ENCODE data around the gene CENPM. TPM values are rescaled to one million over a fixed set of nuclear protein-coding genes. Genes with fewer than 3 reads are reported as not detected.

CENPM gene, protein sequence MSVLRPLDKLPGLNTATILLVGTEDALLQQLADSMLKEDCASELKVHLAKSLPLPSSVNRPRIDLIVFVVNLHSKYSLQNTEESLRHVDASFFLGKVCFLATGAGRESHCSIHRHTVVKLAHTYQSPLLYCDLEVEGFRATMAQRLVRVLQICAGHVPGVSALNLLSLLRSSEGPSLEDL
- 5.6 TPM for polyA plus RNA-seq (2013, experiment 1 of 2)
- 6.6 TPM for polyA plus RNA-seq (2013, experiment 2 of 2)

- Histone ChIP-seq H4K91ac (ENCODE audit: low read length) (peak within 1 kb of the TSS; percentile 39), H3K18ac (ENCODE audit: low read depth in 1 of 2, low read length in 2 of 2) (peak within 1 kb of the TSS in 1 of 2 experiments; percentile 42), H3K9ac (ENCODE audit: low read length) (peak within 1 kb of the TSS; percentile 80), H3K14ac (ENCODE audit: low read length in 2 of 2) (no peak within 1 kb of the TSS), H3K4me3 (ENCODE audit: insufficient read depth in 1 of 2, low read depth in 1 of 2, low read length in 2 of 2) (peak within 1 kb of the TSS; percentile 87 to 95), H3K4me1 (ENCODE audit: control insufficient read depth, insufficient read depth, low read depth, low read length) (peaks cover 15% of the 10 kb centered on the region), H2BK120ac (ENCODE audit: low read depth, low read length) (no peak within 1 kb of the TSS), H2AFZ (ENCODE audit: low read depth, low read length) (peak within 1 kb of the TSS; percentile 95), H3K36me3 (ENCODE audit: control insufficient read depth in 1 of 2, insufficient read depth in 2 of 2, low read depth in 1 of 2, low read length in 2 of 2) (peaks cover 0 to 4% of the 10 kb centered on the region in 2 experiments), H2BK12ac (ENCODE audit: low read length in 2 of 2) (no peak within 1 kb of the TSS), H3K4ac (ENCODE audit: low read depth in 1 of 2, low read length in 2 of 2) (peak within 1 kb of the TSS in 1 of 2 experiments; percentile 27), H2AK5ac (ENCODE audit: low read length, severe bottlenecking) (no peak within 1 kb of the TSS), H3K27ac (ENCODE audit: low read length, poor library complexity, severe bottlenecking) (no peak within 1 kb of the TSS), H3K23ac (ENCODE audit: low read length in 2 of 2) (no peak within 1 kb of the TSS), H3K27me3 (ENCODE audit: control insufficient read depth in 1 of 2, insufficient read depth in 1 of 2, low read length in 2 of 2) (peaks cover 0 to 7% of the 10 kb centered on the region in 2 experiments), H4K8ac (ENCODE audit: low read length) (peak within 1 kb of the TSS; percentile 54), H3K79me1 (replicated peaks; ENCODE audit: low read length, poor library complexity, severe bottlenecking) (peaks cover 5% of the 10 kb centered on the region), H3K4me2 (ENCODE audit: low read length, poor library complexity, severe bottlenecking) (peak within 1 kb of the TSS; percentile 83), H3K9me3 (ENCODE audit: control insufficient read depth, low read length) (no peaks in the 10 kb centered on the region), H2BK5ac (ENCODE audit: low read depth, low read length, poor library complexity, severe bottlenecking) (no peak within 1 kb of the TSS), H2BK15ac (ENCODE audit: low read depth, poor library complexity, severe bottlenecking) (peak within 1 kb of the TSS; percentile 58)
- DNase-seq: peak; percentile 97
- 2% methylated on average over 56 of the region's 56 CpGs for WGBS
These were observed at the start of gene CENPM for GRCh38 chr22:41946629-41947423. Gene CENPM (minus strand): TSS chr22:41947152. CDS start chr22:41947076, 76 bp downstream.

DNA sequence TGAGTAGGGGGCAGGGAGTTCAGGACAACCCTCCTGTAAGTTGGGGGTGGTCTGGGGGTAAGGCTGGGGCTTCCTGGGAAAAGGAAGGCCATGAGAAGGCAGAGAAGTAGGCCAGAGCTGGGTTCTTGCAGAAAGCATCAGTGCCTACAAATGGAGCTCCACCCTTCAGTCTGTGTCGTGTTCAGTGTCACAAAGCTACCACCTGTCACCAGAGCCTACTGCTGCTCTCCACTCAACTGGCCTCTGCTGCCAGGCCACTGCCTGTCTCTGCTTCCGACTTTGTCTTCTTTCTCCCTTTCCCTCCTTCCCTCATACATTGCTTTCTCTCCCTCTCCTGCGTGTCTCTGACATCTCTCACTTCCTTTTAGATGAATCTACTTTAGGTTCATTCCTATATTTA lies 48.3 kb upstream of the CENPM start:
- no peaks in the 10 kb centered on the region for H3K79me1 ChIP-seq (replicated peaks; ENCODE audit: low read length, poor library complexity, severe bottlenecking)
- no peak overlapping the region for H2BK120ac ChIP-seq (ENCODE audit: low read depth, low read length)
- H2BK15ac ChIP-seq (ENCODE audit: low read depth, poor library complexity, severe bottlenecking): no peak overlapping the region
- H3K9me3 ChIP-seq (ENCODE audit: control insufficient read depth, low read length): no peaks in the 10 kb centered on the region
- H4K8ac ChIP-seq (ENCODE audit: low read length): no peak overlapping the region
- H3K4ac ChIP-seq (ENCODE audit: low read depth in 1 of 2, low read length in 2 of 2): no peak overlapping the region
- H3K4me1 ChIP-seq (ENCODE audit: control insufficient read depth, insufficient read depth, low read depth, low read length): no peaks in the 10 kb centered on the region
- no peaks in the 10 kb centered on the region for H3K36me3 ChIP-seq (ENCODE audit: control insufficient read depth in 1 of 2, insufficient read depth in 2 of 2, low read depth in 1 of 2, low read length in 2 of 2)
- no peak overlapping the region for H2AK5ac ChIP-seq (ENCODE audit: low read length, severe bottlenecking)
- WGBS: 78% methylated on average over 3 of the region's 3 CpGs
- no peak overlapping the region for H2BK12ac ChIP-seq (ENCODE audit: low read length in 2 of 2)
- H3K14ac ChIP-seq (ENCODE audit: low read length in 2 of 2): no peak overlapping the region
- H3K4me3 ChIP-seq (ENCODE audit: insufficient read depth in 1 of 2, low read depth in 1 of 2, low read length in 2 of 2): no peak overlapping the region
- peaks cover 59 to 60% of the 10 kb centered on the region in 2 experiments for H3K27me3 ChIP-seq (ENCODE audit: control insufficient read depth in 1 of 2, insufficient read depth in 1 of 2, low read length in 2 of 2)
- no peak overlapping the region for H4K91ac ChIP-seq (ENCODE audit: low read length)
- no peak overlapping the region for H2BK5ac ChIP-seq (ENCODE audit: low read depth, low read length, poor library complexity, severe bottlenecking)
- no peak overlapping the region for H3K18ac ChIP-seq (ENCODE audit: low read depth in 1 of 2, low read length in 2 of 2)
- H2AFZ ChIP-seq (ENCODE audit: low read depth, low read length): no peak overlapping the region
- no peak overlapping the region for H3K23ac ChIP-seq (ENCODE audit: low read length in 2 of 2)
- H3K27ac ChIP-seq (ENCODE audit: low read length, poor library complexity, severe bottlenecking): no peak overlapping the region
- no peak for DNase-seq
- no peak overlapping the region for H3K4me2 ChIP-seq (ENCODE audit: low read length, poor library complexity, severe bottlenecking)
- no peak overlapping the region for H3K9ac ChIP-seq (ENCODE audit: low read length)

DNA sequence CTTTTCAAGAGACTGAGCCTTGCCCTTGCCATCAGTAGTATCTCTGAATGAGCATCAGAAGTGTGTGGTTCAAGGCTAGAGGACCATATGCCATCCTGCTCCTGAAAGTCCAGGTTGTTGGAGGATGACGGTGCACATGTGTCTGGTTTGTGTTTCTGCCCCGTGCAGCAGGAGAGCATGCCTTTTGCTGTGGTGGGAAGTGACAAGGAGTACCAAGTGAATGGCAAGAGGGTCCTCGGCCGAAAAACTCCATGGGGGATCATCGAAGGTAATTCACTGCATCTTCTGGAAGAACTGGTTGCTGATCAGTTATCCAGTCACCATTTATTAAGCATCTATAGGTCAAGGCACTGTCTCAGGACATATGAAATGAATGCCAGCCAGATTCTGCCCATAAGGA lies 45.5 kb upstream of the CENPM start:
- no peak overlapping the region for H4K91ac ChIP-seq (ENCODE audit: low read length)
- H2BK15ac ChIP-seq (ENCODE audit: low read depth, poor library complexity, severe bottlenecking): no peak overlapping the region
- H2AK5ac ChIP-seq (ENCODE audit: low read length, severe bottlenecking): no peak overlapping the region

DNA sequence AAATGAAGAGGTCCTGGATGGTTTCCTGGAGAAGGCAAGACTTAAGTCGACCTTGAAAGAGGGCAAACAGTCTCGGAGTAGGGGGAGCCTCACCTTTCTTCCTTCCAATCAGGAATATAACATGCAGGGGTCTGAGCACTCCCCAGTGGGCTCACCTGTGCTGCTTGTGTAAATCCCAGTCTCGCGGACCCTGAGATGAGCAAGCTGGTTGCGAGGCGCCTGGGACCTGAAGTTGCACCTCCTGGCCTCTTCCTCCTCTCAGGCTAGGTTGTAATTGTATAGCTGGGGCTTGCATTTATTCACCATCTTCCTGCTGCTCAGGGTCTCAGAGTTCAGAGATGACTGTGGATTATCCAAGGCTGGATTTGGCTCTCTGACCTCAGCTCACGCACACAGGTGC lies 44.2 kb upstream of the CENPM start:
- Histone ChIP-seq H3K9me3 (ENCODE audit: control insufficient read depth, low read length) (no peaks in the 10 kb centered on the region), H2BK15ac (ENCODE audit: low read depth, poor library complexity, severe bottlenecking) (no peak overlapping the region), H3K4me2 (ENCODE audit: low read length, poor library complexity, severe bottlenecking) (no peak overlapping the region), H4K8ac (ENCODE audit: low read length) (no peak overlapping the region), H3K27me3 (ENCODE audit: control insufficient read depth in 1 of 2, insufficient read depth in 1 of 2, low read length in 2 of 2) (peaks cover 44 to 45% of the 10 kb centered on the region in 2 experiments), H2AFZ (ENCODE audit: low read depth, low read length) (no peak overlapping the region), H3K36me3 (ENCODE audit: control insufficient read depth in 1 of 2, insufficient read depth in 2 of 2, low read depth in 1 of 2, low read length in 2 of 2) (no peaks in the 10 kb centered on the region), H3K4ac (ENCODE audit: low read depth in 1 of 2, low read length in 2 of 2) (no peak overlapping the region), H2AK5ac (ENCODE audit: low read length, severe bottlenecking) (no peak overlapping the region), H4K91ac (ENCODE audit: low read length) (no peak overlapping the region), H3K9ac (ENCODE audit: low read length) (no peak overlapping the region), H3K79me1 (replicated peaks; ENCODE audit: low read length, poor library complexity, severe bottlenecking) (no peaks in the 10 kb centered on the region), H3K4me3 (ENCODE audit: insufficient read depth in 1 of 2, low read depth in 1 of 2, low read length in 2 of 2) (no peak overlapping the region), H3K14ac (ENCODE audit: low read length in 2 of 2) (no peak overlapping the region), H3K4me1 (ENCODE audit: control insufficient read depth, insufficient read depth, low read depth, low read length) (no peaks in the 10 kb centered on the region), H3K27ac (ENCODE audit: low read length, poor library complexity, severe bottlenecking) (no peak overlapping the region), H2BK120ac (ENCODE audit: low read depth, low read length) (no peak overlapping the region), H2BK12ac (ENCODE audit: low read length in 2 of 2) (no peak overlapping the region), H2BK5ac (ENCODE audit: low read depth, low read length, poor library complexity, severe bottlenecking) (no peak overlapping the region), H3K23ac (ENCODE audit: low read length in 2 of 2) (no peak overlapping the region), H3K18ac (ENCODE audit: low read depth in 1 of 2, low read length in 2 of 2) (no peak overlapping the region)
- 91% methylated on average over 7 of the region's 7 CpGs for WGBS
- DNase-seq: no peak

More for the DNA sequence above, 45.5 kb upstream of the CENPM start:
- Histone ChIP-seq H3K36me3 (ENCODE audit: control insufficient read depth in 1 of 2, insufficient read depth in 2 of 2, low read depth in 1 of 2, low read length in 2 of 2) (no peaks in the 10 kb centered on the region), H3K27ac (ENCODE audit: low read length, poor library complexity, severe bottlenecking) (no peak overlapping the region), H3K4me3 (ENCODE audit: insufficient read depth in 1 of 2, low read depth in 1 of 2, low read length in 2 of 2) (no peak overlapping the region), H2AFZ (ENCODE audit: low read depth, low read length) (no peak overlapping the region), H3K79me1 (replicated peaks; ENCODE audit: low read length, poor library complexity, severe bottlenecking) (no peaks in the 10 kb centered on the region), H2BK5ac (ENCODE audit: low read depth, low read length, poor library complexity, severe bottlenecking) (no peak overlapping the region), H3K27me3 (ENCODE audit: control insufficient read depth in 1 of 2, insufficient read depth in 1 of 2, low read length in 2 of 2) (peaks cover 51 to 57% of the 10 kb centered on the region in 2 experiments), H3K23ac (ENCODE audit: low read length in 2 of 2) (no peak overlapping the region), H3K18ac (ENCODE audit: low read depth in 1 of 2, low read length in 2 of 2) (no peak overlapping the region), H3K4me2 (ENCODE audit: low read length, poor library complexity, severe bottlenecking) (no peak overlapping the region), H3K9ac (ENCODE audit: low read length) (no peak overlapping the region), H3K4me1 (ENCODE audit: control insufficient read depth, insufficient read depth, low read depth, low read length) (no peaks in the 10 kb centered on the region), H2BK120ac (ENCODE audit: low read depth, low read length) (no peak overlapping the region), H3K14ac (ENCODE audit: low read length in 2 of 2) (no peak overlapping the region), H4K8ac (ENCODE audit: low read length) (no peak overlapping the region), H2BK12ac (ENCODE audit: low read length in 2 of 2) (no peak overlapping the region), H3K4ac (ENCODE audit: low read depth in 1 of 2, low read length in 2 of 2) (no peak overlapping the region), H3K9me3 (ENCODE audit: control insufficient read depth, low read length) (no peaks in the 10 kb centered on the region)
- no peak for DNase-seq
- WGBS: 95% methylated on average over 5 of the region's 5 CpGs

Measured in mesenchymal stem cell (in vitro differentiated cells and primary cell).